HG02973 (cell line): ENCODE measurements around the gene KREMEN1.
"Not testable (repeated sequence)": the region's sequence is repeated elsewhere in the genome, so short reads cannot be mapped to it uniquely, and the experiment has no call there.

Experiments used
- ATAC-seq: cut with Tn5 transposase; IDR thresholded peaks from one replicate; pipeline ENCODE4 v1.9.1; 2021; ENCODE audit warnings: moderate library complexity; ENCODE audit not compliant: unreplicated experiment

The KREMEN1 gene

GRCh38 chr22:29102300-29102699, 29.5 kb downstream of the KREMEN1 start:
- ATAC-seq: no peak

- ATAC-seq: no peak
These were observed 30.3 kb downstream of the KREMEN1 start for GRCh38 chr22:29103121-29103520.

- ATAC-seq: no peak
These were observed 32.6 kb downstream of the KREMEN1 start for GRCh38 chr22:29105468-29105867.

- ATAC-seq: no peak
These were observed 34.0 kb downstream of the KREMEN1 start for GRCh38 chr22:29106839-29107238.

- no peak for ATAC-seq
These were observed 35.3 kb downstream of the KREMEN1 start for GRCh38 chr22:29108137-29108536.

- ATAC-seq: no peak
These were observed 37.0 kb downstream of the KREMEN1 start for GRCh38 chr22:29109822-29110221.

GRCh38 chr22:29110946-29111345, 38.1 kb downstream of the KREMEN1 start:
- ATAC-seq: no peak

GRCh38 chr22:29112121-29112520, 39.3 kb downstream of the KREMEN1 start:
- ATAC-seq: no peak

GRCh38 chr22:29112681-29113080, 39.8 kb downstream of the KREMEN1 start:
- ATAC-seq: no peak

- ATAC-seq: no peak
These were observed 40.5 kb downstream of the KREMEN1 start for GRCh38 chr22:29113319-29113718.

- ATAC-seq: no peak
These were observed 41.6 kb downstream of the KREMEN1 start for GRCh38 chr22:29114392-29114791.

- ATAC-seq: no peak
These were observed 43.0 kb downstream of the KREMEN1 start for GRCh38 chr22:29115682-29116288.

- ATAC-seq: no peak
These were observed 43.7 kb downstream of the KREMEN1 start for GRCh38 chr22:29116397-29117123.

- no peak for ATAC-seq
These were observed 45.1 kb downstream of the KREMEN1 start for GRCh38 chr22:29117799-29118477.

GRCh38 chr22:29120098-29120912, 47.5 kb downstream of the KREMEN1 start:
- ATAC-seq: not testable (repeated sequence)

GRCh38 chr22:29121124-29121523, 48.3 kb downstream of the KREMEN1 start:
- no peak for ATAC-seq

GRCh38 chr22:29122041-29122440, 49.2 kb downstream of the KREMEN1 start:
- no peak for ATAC-seq

- ATAC-seq: no peak
These were observed 52.1 kb downstream of the KREMEN1 start for GRCh38 chr22:29124777-29125442.

- no peak for ATAC-seq
These were observed 52.6 kb downstream of the KREMEN1 start for GRCh38 chr22:29125443-29125778.

- ATAC-seq: no peak
These were observed 53.0 kb downstream of the KREMEN1 start for GRCh38 chr22:29125844-29126243.
